Measurements from ENCODE around the gene TNS3.

- TF ChIP-seq, protein P1, sequence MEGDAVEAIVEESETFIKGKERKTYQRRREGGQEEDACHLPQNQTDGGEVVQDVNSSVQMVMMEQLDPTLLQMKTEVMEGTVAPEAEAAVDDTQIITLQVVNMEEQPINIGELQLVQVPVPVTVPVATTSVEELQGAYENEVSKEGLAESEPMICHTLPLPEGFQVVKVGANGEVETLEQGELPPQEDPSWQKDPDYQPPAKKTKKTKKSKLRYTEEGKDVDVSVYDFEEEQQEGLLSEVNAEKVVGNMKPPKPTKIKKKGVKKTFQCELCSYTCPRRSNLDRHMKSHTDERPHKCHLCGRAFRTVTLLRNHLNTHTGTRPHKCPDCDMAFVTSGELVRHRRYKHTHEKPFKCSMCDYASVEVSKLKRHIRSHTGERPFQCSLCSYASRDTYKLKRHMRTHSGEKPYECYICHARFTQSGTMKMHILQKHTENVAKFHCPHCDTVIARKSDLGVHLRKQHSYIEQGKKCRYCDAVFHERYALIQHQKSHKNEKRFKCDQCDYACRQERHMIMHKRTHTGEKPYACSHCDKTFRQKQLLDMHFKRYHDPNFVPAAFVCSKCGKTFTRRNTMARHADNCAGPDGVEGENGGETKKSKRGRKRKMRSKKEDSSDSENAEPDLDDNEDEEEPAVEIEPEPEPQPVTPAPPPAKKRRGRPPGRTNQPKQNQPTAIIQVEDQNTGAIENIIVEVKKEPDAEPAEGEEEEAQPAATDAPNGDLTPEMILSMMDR (IDR thresholded peaks at IDR 0.05; ENCODE audit: extremely low read depth in 1 of 2, insufficient read depth in 1 of 2, low read depth in 1 of 2, low read length in 2 of 2) = no peak
- no peak for TF ChIP-seq POLR2A (IDR thresholded peaks at IDR 0.05; ENCODE audit: low read depth, low read length)
These were observed 85.2 kb downstream of the TNS3 start for GRCh38 chr7:47496666-47497065.

All from endothelial cell of umbilical vein (primary cell).